HG02588 (cell line): ENCODE measurements around the gene UBIAD1.
"Not testable (repeated sequence)": the region's sequence is repeated elsewhere in the genome, so short reads cannot be mapped to it uniquely, and the experiment has no call there.

Source experiments
- ATAC-seq: cut with Tn5 transposase; IDR thresholded peaks from one replicate; pipeline ENCODE4 v1.9.1; 2021; ENCODE audit warnings: mild to moderate bottlenecking, moderate library complexity; ENCODE audit not compliant: unreplicated experiment

UBIAD1 gene

GRCh38 chr1:11272832-11273594, at the start of gene UBIAD1:
Gene UBIAD1, plus strand, starts transcription at chr1:11273198. Its CDS starts 334 bp downstream, at chr1:11273532.
- peak; percentile 77 for ATAC-seq

GRCh38 chr1:11227106-11228077, 45.6 kb upstream of the UBIAD1 start:
- ATAC-seq: no peak

- no peak for ATAC-seq
Observed at GRCh38 chr1:11229203-11229602, 43.8 kb upstream of the UBIAD1 start.

- no peak for ATAC-seq
Observed at GRCh38 chr1:11233208-11233607, 39.8 kb upstream of the UBIAD1 start.

GRCh38 chr1:11237356-11237755, 35.6 kb upstream of the UBIAD1 start:
- ATAC-seq: no peak

GRCh38 chr1:11238311-11238710, 34.7 kb upstream of the UBIAD1 start:
- no peak for ATAC-seq

GRCh38 chr1:11245248-11245647, 27.8 kb upstream of the UBIAD1 start:
- ATAC-seq: no peak

- ATAC-seq: no peak
Observed at GRCh38 chr1:11245904-11246719, 26.9 kb upstream of the UBIAD1 start.

- ATAC-seq: no peak
Observed at GRCh38 chr1:11248169-11248568, 24.8 kb upstream of the UBIAD1 start.

GRCh38 chr1:11252538-11252937, 20.5 kb upstream of the UBIAD1 start:
- ATAC-seq: no peak

- no peak for ATAC-seq
Observed at GRCh38 chr1:11253226-11253625, 19.8 kb upstream of the UBIAD1 start.

GRCh38 chr1:11256299-11256698, 16.7 kb upstream of the UBIAD1 start:
- no peak for ATAC-seq

GRCh38 chr1:11262171-11263049, 10.6 kb upstream of the UBIAD1 start, which contains the start of gene MTOR:
Gene MTOR, minus strand, starts transcription at chr1:11262551. Its CDS starts 3,142 bp downstream, at chr1:11259409.
- peak; percentile 96 for ATAC-seq

- no peak for ATAC-seq
Observed at GRCh38 chr1:11266268-11267074, 6.5 kb upstream of the UBIAD1 start.

- not testable (repeated sequence) for ATAC-seq
Observed at GRCh38 chr1:11267350-11268337, 5.4 kb upstream of the UBIAD1 start.

GRCh38 chr1:11272544-11272831, 510 bp upstream of the UBIAD1 start:
- no peak for ATAC-seq

GRCh38 chr1:11273595-11274234, 717 bp downstream of the UBIAD1 start:
- ATAC-seq: peak; percentile 38

GRCh38 chr1:11279152-11279551, 6.2 kb downstream of the UBIAD1 start:
- no peak for ATAC-seq
